DMS153 treated with DMSO at 0.1 percent for 48 hours (cell line): ENCODE results near the gene HES7.
"Not testable (repeated sequence)": the region's sequence is repeated elsewhere in the genome, so short reads cannot be mapped to it uniquely, and the experiment has no call there.

Source experiments
- DNase-seq: peaks from one replicate; lab custom pipeline; 2025; ENCODE audit not compliant: unreplicated experiment; lab: John Stamatoyannopoulos, UW

HES7 gene

DNA sequence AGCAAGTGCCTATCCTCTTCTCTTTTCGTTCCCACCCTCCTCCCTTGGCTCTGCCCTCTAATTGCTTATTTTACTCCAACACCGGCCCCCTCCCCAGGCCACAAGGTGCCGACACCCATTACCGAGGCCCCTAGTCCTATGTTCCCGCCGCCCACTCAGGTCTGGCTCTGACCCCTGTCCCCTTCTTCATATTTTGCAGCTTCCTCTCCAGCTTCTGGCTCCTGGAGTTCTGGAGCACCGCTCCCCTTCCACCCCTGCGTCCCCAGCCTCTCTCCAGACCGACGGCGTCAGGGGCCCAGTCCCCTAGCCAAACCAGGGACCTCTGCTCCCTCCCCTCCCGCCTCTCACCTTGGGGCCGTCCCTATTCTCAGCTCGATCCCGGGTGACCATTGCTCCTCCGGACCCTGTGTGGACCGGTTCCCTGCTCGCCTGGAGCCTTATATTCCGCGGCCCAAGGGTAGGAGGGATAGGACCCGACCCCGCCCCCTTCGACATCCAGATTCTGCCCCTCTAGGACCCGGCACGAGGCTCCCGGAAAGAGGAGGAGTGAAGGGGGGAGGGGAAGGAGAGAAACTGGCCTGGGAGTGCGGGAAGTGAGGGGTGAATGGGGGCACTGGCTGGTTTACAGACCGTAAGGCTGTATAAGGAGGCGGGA is at the start of gene HES7:
Gene HES7 (minus strand): TSS at position 412 of the 655 bp plus-strand sequence. CDS start 22 bp downstream, at position 390.
- DNase-seq, result no peak

DNA sequence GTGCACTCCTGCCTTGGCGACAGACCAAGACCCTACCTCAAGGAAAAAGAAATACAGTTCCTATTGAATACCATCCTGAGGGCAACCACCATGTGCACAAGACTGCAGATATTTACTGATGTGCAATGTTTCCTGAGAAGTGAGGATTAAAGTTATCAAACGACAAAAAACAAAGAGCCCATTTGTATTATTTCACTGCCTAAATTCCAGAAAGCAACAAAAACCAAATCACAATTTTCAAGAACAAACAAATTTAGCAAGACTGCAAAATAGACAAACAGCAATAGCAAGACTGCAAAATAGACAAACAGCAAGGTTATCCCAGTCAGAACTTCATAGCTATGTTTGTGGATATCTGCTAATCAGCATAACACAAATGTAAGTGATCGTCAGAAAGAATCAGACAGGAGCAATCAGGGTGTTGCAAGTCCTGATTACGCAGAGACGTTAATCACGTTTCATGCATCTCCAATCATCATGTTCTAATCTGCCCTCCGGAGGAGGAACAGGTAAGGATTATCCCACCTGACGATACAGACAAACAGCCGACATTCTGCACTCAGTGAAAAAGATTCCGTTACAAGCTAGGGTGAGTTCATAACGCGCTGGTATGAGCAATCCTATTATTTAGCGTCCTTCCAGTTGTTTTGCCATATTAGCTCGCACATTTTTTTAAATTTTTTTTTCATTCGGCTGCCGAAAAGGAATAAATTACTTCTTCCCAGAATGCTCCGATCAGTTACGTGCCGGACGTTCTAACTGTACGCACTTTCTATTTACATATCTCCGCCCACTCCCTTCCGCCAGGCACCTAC is 49.4 kb upstream of the HES7 start:
- peak; percentile 63 for DNase-seq

DNA sequence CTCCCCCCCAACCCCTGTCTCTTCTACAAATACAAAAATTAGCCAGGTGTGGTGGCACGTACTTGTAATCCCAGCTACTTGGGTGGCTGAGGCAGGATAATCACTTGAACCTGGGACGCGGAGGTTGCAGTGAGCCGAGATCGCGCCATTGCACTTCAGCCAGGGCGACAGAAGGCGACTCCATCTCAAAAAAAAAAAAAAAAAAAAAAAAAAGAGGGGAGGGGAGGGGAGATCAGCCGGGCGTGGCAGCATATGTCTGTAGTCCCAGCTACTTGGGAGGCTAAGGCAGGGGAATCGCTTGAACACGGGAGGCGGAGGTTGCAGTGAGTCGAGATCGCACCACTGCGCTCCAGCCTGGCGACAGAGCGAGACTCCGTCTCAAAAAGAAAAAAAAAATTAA is 46.3 kb upstream of the HES7 start:
- DNase-seq, result not testable (repeated sequence)

DNA sequence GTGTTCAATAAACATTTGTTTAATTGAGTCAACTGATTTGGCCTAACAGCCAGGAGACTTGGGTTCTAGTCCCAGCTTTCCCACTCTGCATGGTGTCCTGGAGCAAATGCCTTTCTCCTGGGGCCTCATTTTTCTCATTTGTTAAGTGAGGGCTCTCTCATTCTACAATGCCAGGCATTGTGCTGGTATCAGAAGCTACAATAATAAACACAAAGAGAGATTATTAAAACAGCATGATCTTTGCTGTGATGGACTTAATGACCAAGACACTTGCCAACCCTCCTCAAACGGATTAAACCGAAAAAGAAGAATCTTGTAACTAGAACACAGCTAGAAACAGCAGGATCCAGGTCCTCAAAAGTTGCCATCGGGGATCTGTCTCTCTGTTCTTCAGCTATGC is 43.6 kb upstream of the HES7 start:
- DNase-seq, result no peak

DNA sequence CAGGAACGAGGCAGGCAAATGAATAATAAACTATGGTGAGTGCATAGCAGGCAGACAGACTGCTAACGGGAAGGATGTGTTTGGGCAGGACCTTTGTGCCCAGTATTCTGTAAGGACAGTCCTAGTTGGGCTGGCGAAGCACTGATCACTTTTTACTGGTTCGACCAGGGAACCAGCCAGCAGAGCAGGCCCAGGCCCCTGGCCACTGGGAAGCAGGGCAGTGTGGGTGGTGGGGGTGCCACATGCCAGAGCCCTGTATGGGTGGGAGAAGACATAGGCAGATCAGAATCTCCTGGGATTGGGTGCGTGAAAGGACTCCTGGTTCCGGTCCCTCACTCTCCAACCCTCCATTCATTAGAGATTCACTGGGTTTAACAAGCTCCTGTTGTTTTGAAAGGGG is 42.8 kb upstream of the HES7 start:
- no peak for DNase-seq

DNA sequence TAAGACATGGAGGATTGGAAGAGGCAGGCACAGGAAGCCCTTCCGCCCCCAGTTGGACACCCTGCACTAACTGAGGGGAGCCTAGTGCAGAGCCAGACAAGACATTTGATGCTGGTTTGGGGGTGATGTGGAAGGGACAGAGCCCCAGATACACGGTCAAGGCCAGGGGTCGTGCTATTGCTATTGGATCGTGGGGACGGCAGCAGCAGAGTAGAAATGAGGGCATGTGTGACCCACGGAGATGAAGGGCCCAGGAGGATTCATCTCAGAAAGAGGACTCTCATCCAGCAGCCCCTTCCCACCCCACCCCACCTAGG is 40.9 kb upstream of the HES7 start:
- no peak for DNase-seq

DNA sequence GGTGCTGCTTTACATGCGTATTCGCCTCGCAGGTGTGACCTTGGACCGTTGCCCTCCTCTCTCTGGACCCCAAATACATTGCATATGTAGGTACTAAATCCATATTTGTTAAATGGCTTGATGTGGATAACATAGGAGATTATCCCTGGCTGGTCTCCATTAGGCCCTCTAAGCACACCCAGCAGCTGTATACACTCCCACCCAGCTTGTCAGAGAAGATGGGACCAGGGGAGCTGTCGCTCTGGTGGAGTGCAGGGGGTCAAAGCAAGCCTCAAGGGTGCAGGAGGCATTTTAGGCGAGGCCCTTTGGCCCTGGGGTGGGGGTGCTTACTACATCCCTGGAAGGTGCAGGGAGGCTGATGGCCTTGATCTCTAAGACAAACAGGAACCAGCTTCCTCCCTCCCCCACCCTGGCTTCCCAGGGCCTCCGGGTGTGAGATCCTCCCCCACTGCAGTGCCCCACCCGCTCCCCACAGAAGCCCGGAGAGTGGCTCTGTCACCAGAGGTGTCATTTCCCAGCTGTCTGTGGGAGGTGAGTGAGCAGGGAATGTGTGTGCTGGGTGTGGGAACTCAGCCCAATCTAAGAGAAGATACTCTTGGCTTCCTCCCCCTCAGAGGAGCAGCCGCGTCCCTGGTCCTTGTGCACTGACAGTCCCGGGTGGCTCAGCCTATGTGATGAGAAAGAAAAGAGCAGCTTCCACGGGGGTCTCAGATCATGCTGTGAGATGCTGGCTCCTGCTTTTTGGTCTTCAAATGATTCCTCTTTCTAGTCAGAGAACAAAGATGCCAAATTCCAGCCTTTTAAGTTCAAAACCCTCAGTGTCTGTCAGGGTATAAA is 40.3 kb upstream of the HES7 start:
- DNase-seq, result no peak

DNA sequence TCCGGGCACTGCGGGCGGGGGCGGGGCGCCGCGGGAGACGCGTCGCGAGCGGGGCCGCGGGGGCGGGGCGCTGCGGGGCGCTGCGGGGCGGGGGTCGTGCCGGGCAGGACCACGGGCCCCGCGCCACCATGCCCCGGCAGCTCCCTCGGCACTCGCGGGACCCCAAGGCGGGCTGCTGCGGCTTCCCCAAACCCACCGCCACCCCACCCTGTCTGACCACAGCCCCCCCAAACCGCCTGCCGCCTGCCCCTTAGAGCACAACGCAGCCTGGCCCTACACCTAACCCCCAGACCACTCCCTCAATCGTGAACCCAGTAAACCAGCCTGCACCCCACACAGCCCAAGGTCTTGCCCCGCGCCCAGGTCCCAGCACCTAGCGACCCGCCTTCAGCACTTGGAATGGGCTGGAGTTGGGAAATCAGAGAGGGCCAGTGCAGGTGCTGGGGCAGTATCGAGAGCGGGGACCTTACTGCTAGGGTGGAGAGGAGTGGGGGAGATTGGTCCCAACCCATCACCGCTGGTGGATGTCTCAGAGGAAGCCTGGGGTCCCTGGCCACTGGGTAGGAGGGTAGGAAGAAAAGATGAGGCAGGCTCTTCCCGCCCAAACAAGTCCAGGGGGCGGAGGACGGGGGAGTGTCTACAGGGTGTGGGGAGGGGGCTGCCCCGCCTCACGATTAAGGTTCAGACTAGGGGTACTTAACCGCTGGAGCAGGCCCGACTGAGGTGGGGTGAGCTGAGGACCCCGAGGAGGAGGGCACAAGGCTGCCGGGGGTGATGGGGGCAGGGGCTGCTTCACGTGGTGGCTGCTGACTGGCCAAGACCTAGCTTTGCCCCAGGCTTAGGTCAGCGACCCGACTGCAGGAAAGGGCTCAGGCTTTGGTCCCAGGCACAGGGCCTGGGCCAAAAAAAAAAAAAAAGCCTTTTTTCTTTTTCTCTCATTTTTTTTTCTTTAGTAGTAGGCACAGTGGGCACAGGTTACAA is 39.4 kb upstream of the HES7 start:
- no peak for DNase-seq

DNA sequence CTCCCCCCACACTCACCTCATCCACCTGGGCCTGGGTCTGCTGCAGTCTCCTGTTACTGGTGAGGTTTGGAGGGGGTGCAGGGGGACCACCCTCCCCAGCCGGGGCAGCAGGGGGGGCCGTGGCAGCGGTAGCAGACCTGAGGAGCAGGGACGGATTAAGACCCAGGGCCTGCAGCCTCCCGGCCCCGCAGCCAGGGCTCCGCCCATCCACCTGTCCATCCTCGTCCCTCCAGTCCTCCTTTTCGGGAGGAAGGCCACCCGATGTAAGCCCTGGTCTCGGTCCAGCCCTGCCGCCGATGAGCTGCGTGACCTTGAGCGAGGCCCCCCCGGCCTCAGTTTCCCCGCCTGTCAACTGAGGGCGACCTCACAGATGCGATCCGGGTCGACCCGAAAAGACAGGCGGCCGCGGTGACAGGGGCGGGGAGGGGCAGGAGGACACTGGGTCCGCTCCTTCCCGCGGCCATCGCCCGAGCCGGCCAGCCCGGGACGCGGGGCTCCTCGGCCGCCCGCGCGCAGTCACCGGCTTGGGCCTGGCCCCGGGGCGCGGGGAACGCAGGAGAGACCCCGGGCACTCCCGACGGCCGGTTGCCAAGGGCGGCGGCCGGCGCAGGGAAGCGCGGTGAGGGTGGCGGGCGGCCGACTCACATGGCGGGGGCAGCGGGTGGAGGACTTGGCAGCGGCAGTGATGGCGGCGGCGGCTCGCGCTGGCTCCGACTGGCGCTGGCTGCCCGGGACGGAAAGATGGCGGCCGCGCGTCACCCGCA is 38.5 kb upstream of the HES7 start, which contains the start of gene VAMP2:
Gene VAMP2 (minus strand): TSS at position 716 of the 764 bp plus-strand sequence. CDS start 69 bp downstream, at position 647.
- no peak for DNase-seq

DNA sequence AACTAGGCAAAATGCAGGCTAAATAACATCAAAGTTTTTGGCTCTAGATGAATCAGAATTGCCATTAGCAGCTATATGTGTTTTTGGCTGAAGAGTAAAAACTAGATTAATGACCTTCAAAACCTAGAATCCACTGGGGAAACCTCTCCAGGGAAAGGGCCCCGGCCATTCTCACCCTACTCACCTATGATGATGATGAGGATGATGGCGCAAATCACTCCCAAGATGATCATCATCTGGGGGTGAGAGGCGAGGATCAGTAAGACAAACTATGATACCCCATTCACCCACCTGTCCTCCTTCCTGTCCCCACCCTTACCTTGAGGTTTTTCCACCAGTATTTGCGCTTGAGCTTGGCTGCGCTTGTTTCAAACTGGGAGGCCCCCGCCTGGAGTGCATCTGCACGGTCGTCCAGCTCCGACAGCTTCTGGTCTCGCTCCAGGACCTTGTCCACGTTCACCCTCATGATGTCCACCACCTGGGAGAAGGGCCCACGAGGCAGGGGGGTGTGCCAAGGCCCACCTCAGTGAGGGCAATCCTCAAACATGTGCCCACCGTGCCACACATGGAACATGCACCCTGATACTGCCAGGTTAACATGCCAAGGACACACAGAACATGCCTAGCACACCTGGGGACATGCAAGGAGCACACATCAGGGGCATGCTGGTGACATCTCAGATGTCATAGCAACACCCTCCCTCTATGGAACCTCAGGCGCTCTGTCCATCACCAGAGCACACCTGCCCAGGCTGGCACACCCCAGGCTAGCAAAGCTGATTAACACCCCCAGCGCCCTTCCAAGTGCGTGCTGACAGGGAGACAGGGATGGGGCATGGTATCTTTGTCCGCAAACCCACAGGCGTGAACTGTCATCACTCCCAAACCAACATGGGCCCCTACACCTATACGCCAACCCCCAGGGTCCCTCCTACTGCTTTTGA is 37.7 kb upstream of the HES7 start:
- no peak for DNase-seq

DNA sequence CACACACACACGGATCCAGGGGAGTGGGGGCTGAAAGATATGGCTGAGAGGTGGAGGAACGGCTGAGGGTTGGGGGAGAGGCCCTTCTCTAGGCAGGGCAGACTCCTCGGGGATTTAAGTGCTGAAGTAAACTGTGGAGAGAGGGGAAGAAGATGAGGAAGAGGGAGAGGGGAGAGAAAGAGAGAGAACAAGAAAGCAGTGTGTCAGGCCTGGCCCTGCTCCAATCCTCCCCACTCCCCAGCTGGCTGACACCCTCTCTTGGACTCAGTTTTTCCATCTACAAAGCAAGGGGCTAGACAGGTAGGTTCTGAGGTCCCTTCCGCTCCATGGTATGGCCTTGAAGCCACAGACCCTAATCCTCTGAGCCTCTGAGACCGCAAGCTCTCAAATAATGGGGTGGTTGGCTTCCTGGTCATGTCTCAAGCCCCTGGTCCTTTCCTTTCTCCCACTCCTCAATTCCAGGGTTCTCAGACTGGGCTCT is 36.9 kb upstream of the HES7 start:
- no peak for DNase-seq

DNA sequence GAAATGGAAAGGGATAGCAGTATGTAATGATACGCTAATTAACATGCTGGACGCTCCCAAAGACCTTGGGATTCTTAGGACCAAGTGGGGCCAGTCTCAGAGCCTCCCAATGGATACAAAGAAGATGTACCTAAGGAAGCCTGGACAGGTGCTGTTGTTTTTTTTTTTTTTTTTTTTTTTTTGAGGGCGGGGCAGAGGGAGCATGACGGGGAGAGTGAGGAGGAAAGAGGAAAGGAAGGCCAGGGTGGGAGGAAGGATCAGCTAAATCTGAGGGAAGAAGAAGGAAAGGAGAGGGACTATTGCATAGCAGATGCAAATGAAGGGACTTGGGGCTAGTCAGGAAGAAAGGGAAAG is 36.3 kb upstream of the HES7 start:
- DNase-seq, result no peak

DNA sequence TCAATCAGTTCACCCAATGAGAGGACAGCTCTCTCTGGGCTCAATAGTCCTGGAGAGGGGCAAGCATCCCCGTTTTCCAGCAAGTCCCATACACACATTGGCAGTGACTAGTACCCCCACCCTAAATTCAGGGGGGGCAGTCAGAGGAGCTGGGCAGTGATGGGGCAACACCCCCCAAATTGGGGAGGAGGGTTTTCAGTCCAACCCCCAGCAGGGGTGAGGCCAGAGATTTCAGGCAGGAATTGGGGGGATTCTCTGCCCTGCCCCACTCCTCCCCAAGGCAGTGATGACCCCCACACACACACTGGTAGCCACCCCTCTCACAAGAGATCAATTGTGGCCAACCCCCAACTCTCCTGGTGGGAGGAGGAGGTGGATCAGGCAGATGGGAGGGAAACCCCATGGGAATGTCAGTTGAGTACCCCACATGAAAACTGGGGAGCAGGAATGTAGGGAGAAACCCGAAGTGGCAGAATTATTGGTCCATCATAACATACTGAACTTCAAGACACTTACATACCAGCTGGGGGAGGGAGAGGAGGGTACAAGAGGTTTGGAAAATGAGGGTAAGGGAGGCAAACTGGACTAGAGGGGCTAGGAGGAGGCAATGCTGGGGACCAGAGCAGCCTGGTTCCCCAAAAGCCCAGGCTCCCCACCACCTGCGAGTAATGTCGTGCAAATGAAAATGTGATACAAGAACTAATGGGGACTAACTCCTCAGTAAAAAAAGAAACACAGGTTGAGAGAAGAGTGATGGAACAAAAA is 35.7 kb upstream of the HES7 start:
- DNase-seq, result no peak

DNA sequence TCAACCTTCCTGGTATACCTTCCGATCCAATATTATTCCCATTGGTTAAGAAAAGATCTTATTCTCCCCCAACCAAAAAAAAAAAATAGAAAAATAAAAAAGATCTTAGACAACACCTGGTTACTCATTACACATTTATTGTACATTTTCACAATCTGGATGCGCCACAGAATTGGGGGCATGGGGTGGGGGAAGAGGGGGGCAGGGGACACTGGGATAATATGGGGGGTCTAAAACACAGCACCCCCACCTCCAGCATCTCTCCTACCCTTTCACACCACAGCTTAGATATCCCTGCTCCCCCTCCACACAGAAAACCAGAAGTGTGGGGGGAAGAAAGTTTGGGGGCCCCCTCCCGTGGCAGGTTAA is 35.1 kb upstream of the HES7 start:
- no peak for DNase-seq

DNA sequence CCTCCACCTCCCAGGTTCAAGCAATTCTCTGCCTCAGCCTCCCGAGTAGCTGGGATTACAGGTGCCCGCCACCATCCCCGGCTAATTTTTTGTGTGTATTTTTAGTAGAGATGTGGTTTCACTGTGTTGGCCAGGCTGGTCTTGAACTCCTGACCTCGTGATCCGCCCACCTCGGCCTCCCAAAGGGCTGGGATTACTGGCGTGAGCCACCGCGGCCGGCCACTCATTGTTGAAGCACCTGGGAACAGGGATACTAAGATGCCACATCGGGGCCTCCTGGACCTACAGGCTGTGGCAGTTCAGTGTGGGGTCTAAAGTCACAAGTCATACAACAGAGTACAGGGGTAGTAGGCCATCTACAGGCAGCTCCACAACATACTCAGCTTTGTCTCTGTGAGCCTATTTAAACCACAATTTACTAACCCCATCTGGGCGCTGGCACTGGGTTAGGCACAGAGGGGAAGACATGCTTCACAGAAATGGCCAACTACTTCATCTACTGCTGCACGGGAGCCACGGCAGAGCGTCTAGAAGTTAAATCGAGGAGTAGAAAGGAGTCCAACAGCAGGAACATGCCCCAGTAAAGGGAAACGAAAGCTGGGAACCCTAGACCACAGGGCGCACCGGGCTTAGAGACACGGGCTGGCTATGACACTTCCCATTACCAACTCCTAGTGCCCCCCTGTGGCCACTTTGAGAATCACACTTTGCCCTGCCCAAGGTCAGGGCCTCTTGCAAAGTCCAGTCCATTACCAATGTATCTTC is 34.5 kb upstream of the HES7 start:
- no peak for DNase-seq

DNA sequence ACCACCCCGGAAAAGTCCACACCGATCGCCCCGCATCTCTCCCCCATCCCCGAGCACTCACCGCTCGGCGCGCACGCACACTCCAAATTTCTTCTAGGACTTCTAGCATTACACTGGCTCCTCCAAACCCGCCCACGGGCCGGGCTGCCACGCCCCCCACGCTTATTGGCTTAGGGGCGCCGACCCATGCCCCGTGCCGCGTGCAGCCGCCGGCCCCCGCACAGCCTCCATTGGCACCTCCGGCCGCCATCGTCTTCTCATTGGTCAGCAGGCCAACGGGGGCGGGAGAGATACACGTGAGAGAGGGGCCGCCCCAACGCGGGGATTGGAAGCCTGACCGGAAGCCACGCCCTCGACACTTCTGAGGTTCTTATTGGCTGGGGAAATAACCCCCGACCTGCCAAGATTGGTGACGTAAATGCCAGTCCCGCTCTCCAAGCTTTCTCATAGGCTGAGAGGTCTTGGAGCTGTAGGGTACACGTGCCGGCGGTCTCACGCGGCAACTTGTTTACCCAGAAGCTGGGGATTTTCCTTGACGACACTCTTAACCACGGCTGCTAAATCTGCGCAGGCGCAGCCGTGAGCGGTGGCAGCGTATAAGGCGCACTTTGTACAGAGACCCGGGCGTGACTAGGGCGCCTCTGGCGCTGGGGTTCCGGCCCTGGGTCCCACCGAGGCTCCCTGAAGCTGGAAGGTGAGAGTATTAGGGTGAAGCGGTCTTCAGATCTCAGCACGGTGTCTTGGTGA is 32.5 kb upstream of the HES7 start:
- DNase-seq, result peak; percentile 81

DNA sequence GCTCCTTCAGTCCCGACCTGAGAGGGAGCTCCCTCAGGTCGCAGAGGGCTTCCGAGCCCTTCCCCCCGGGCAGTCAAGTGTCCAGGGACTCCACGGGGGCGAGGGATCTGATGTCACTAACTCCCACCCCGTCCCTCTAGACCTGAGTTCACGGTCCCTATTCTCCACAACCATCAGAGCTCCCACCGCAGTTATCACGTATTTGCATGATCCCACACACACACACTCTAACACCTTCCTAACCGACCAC is 32.0 kb upstream of the HES7 start:
- no peak for DNase-seq
